PC-9 (cell line): Measurements from ENCODE around the gene LARP4B.

Experiments
- EZH2 ChIP-seq: fragments of 200-600 bp; sonication (generic); IDR thresholded peaks from 2 replicates; pipeline ENCODE4 v1.8.0; 2017; ENCODE audit warnings: antibody characterized with exemption, low read depth
- TF ChIP-seq, protein P1 (sequence below): fragments of 200-600 bp; sonication (generic); conservative IDR thresholded peaks from 2 replicates; pipeline ENCODE4 v1.6.1; 2017; ENCODE audit warnings: mixed run types, antibody characterized with exemption, mild to moderate bottlenecking, moderate library complexity

DNA sequence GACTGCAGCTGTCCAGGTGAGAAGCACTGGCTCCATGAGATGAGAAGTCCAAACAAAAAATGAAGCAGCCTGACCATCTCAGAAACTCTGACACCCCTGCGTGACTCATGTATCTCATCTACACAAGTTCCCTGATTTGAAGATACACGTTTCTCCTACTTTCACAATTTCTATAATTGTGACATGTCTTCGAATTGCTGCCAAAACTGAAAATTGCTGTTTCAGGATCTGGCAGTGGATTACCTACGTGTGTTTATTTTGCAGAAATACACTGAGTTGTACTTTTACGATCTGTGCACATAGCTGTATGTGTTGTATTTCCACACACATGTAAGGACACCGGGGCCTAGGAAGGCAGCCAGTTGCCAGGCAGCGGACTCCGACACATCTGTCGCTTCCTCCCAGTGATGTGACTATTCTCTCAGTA lies 53.2 kb downstream of the LARP4B start:
- TF ChIP-seq, protein P1, sequence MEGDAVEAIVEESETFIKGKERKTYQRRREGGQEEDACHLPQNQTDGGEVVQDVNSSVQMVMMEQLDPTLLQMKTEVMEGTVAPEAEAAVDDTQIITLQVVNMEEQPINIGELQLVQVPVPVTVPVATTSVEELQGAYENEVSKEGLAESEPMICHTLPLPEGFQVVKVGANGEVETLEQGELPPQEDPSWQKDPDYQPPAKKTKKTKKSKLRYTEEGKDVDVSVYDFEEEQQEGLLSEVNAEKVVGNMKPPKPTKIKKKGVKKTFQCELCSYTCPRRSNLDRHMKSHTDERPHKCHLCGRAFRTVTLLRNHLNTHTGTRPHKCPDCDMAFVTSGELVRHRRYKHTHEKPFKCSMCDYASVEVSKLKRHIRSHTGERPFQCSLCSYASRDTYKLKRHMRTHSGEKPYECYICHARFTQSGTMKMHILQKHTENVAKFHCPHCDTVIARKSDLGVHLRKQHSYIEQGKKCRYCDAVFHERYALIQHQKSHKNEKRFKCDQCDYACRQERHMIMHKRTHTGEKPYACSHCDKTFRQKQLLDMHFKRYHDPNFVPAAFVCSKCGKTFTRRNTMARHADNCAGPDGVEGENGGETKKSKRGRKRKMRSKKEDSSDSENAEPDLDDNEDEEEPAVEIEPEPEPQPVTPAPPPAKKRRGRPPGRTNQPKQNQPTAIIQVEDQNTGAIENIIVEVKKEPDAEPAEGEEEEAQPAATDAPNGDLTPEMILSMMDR: no peak
- TF ChIP-seq EZH2: no peak
